AG09319 (cell line): Measurements from ENCODE around the gene PA2G4.

ENCODE experiments used
- DNase-seq: peaks from one replicate; pipeline ENCODE4 v3.0.0-alpha.2; 2010; ENCODE audit warnings: low read depth; ENCODE audit errors: extremely low read depth
- TF ChIP-seq, protein P1 (sequence below): IDR thresholded peaks from 2 replicates; pipeline ENCODE4 v1.5.1; 2011; ENCODE audit warnings: low read depth, mild to moderate bottlenecking, inconsistent platforms, low read length, moderate library complexity

Gene PA2G4

DNA sequence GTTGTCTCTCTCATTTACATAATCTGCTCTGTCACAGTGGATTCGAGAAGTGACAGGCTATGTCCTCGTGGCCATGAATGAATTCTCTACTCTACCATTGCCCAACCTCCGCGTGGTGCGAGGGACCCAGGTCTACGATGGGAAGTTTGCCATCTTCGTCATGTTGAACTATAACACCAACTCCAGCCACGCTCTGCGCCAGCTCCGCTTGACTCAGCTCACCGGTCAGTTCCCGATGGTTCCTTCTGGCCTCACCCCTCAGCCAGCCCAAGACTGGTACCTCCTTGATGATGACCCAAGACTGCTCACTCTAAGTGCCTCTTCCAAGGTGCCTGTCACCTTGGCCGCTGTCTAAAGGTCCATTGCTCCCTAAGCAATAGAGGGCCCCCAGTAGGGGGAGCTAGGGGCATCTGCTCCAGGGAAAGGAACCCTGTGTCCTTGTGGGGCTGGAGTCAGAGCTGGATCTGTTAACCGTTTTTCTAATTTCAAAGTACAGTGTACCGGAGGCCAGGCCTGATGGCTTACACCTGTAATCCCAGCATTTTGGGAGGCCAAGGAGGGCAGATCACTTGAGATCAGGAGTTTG, 19.3 kb upstream of the PA2G4 start:
- TF ChIP-seq, protein P1, sequence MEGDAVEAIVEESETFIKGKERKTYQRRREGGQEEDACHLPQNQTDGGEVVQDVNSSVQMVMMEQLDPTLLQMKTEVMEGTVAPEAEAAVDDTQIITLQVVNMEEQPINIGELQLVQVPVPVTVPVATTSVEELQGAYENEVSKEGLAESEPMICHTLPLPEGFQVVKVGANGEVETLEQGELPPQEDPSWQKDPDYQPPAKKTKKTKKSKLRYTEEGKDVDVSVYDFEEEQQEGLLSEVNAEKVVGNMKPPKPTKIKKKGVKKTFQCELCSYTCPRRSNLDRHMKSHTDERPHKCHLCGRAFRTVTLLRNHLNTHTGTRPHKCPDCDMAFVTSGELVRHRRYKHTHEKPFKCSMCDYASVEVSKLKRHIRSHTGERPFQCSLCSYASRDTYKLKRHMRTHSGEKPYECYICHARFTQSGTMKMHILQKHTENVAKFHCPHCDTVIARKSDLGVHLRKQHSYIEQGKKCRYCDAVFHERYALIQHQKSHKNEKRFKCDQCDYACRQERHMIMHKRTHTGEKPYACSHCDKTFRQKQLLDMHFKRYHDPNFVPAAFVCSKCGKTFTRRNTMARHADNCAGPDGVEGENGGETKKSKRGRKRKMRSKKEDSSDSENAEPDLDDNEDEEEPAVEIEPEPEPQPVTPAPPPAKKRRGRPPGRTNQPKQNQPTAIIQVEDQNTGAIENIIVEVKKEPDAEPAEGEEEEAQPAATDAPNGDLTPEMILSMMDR = peak; percentile 16
- DNase-seq = no peak

DNA sequence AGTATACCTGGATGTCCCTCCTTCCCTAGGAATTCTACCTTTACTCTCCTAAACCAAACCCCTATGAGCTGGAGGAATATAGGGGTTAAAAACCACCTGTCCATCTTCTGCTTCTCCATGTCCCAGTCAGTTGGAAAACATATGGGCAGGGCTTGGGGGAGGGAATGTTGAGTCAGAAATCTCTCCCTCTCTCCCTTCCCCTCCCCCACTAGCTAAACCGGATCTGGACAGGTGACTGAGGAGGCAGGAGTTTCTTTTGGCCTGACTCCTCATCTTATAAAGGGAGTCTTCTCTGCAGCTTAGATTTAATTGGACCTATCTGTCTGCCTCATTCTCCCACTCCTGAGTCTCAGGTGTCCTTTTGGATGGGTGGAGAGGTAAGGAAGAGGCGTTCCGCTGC, 18.3 kb upstream of the PA2G4 start:
- TF ChIP-seq, protein P1 = no peak
- DNase-seq = no peak

DNA sequence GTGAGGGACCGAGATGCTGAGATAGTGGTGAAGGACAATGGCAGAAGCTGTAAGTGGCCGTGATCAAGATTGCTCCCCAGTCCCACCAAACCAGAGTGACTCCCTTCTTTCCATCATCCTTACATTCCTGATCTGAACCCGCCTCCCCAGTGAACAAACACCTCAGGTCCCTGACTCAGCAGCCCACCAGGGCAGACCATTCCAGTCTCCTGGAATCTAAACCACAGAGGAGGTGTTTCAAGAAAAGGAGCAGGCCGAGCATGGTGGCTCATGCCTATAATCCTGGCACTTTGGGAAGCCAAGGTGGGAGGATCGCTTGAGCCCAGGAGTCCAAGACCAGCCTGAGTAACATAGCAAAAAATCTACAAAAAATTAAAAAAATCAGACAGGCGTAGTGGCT, 17.8 kb upstream of the PA2G4 start:
- DNase-seq = no peak
- TF ChIP-seq, protein P1 = no peak

DNA sequence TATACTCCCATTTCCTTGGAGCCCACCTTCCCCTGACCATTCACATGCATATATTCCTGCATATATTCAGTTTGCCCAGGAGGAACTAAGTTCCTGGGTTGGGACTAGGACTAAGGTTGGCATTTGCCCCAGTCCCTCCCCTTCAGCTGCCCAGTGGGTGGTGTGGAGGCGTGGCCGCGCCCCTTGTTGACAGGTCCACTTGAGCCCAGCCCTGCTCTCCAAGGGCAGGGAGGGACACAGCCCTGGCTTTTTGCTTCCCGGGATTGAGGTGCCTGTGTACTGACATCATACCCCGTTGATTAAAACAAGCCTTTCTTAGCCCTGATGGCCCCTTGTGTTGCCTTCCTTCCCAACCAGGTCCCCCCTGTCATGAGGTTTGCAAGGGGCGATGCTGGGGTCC, 17.1 kb upstream of the PA2G4 start:
- TF ChIP-seq, protein P1 = no peak
- no peak for DNase-seq

DNA sequence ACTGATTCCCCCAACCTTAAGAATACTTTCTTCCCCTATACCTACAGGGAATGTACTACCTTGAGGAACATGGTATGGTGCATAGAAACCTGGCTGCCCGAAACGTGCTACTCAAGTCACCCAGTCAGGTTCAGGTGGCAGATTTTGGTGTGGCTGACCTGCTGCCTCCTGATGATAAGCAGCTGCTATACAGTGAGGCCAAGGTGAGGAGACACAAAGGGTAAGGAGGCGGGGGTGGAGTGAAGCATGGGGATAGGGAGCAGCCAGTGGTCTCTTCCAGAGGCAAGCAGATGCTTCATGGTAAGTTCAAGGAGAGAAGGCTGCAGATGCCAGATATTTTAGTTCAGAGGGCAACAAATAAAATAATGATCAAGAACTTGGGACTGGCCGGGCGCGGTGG, 6.6 kb upstream of the PA2G4 start:
- TF ChIP-seq, protein P1 = no peak
- DNase-seq = no peak

DNA sequence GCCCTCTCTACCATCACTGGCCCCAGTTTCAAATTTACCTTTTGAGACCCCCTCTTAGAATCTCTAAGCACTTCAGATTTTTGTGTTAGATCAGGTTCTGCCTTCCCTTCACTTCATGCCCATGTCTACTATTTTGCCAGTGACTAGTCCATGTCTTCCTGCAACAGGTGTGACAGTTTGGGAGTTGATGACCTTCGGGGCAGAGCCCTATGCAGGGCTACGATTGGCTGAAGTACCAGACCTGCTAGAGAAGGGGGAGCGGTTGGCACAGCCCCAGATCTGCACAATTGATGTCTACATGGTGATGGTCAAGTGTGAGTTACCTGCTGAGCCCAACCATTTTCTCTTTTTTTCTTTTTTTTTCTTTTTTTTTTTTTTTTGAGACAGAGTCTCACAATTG, 5.8 kb upstream of the PA2G4 start:
- no peak for DNase-seq
- TF ChIP-seq, protein P1 = no peak

DNA sequence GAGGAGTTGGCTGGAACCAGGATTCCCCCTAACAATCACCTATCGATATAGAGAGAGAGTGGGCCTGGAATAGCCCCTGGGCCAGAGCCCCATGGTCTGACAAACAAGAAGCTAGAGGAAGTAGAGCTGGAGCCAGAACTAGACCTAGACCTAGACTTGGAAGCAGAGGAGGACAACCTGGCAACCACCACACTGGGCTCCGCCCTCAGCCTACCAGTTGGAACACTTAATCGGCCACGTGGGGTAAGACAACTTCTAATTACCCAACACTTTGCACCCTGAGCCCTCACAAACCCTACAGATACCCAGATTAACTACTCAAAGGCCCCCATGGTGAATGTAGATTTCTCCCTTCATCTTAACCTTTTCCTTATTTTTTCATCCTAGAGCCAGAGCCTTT, 4.6 kb upstream of the PA2G4 start:
- TF ChIP-seq, protein P1 = no peak
- DNase-seq = no peak
